ENCODE results near the gene CHD6. TPM values are rescaled to one million over a fixed set of nuclear protein-coding genes. Genes with fewer than 3 reads are reported as not detected.
"Not testable (repeated sequence)": the region's sequence is repeated elsewhere in the genome, so short reads cannot be mapped to it uniquely, and the experiment has no call there.

CHD6 gene
- total and polyA plus RNA-seq, 7 donors, result 2.4 to 40.2 (median 29.9) TPM

DNA sequence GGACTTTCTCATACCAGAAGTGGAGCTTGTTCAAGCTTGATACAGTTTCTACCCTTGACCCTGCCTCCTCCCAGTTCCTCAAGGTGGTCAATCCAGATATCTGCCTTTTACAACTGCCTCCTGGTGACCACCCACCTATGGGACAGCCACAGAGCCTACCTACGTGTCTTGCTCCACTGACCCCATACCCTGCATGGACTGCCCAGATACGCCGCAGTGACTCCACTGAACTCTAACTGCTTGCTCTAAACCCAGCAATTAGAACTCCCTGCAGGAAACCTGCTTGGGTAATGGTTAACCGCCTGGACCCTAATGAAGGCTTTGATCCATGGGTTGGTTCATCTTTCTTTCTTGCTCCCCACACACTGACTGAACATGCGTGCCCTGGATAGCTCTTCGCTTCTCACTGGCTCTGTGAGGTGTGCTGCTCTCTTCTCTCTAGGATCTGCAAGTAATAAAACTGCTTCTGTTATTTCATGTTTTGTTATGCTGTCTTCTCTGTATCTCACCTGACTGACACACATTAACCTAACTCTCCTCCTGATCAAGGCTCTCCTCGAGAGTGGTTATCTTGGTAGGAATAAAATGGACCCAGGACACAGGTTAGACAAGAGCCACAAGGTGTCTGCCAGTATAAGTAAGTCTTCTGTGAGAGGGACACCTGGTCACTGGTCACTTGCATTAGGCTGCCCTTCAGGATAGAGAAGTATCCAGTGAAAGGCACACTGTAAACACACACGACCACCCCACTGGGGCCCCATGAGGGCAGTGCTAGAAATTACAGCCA lies 79.2 kb downstream of the CHD6 start:
- no peak overlapping the region for H3K4me3 ChIP-seq
- H3K27me3 ChIP-seq, result no peaks in the 10 kb centered on the region
- H3K27ac ChIP-seq, result no peak overlapping the region
- no peaks in the 10 kb centered on the region for H3K9me3 ChIP-seq
- no peak for DNase-seq
- H3K4me1 ChIP-seq, result no peaks in the 10 kb centered on the region
- WGBS, 2 donors, result 43 to 78% methylated on average over 8 of the region's 8 CpGs
- intact Hi-C loops (cut with DNase I), result no loop called here
- no peak for TF ChIP-seq EP300 (IDR thresholded peaks at IDR 0.05)
- TF ChIP-seq POLR2AphosphoS5 (IDR thresholded peaks at IDR 0.05), result no peak
- no peak for TF ChIP-seq POLR2A (IDR thresholded peaks at IDR 0.05)
- TF ChIP-seq, protein P1, sequence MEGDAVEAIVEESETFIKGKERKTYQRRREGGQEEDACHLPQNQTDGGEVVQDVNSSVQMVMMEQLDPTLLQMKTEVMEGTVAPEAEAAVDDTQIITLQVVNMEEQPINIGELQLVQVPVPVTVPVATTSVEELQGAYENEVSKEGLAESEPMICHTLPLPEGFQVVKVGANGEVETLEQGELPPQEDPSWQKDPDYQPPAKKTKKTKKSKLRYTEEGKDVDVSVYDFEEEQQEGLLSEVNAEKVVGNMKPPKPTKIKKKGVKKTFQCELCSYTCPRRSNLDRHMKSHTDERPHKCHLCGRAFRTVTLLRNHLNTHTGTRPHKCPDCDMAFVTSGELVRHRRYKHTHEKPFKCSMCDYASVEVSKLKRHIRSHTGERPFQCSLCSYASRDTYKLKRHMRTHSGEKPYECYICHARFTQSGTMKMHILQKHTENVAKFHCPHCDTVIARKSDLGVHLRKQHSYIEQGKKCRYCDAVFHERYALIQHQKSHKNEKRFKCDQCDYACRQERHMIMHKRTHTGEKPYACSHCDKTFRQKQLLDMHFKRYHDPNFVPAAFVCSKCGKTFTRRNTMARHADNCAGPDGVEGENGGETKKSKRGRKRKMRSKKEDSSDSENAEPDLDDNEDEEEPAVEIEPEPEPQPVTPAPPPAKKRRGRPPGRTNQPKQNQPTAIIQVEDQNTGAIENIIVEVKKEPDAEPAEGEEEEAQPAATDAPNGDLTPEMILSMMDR (IDR thresholded peaks at IDR 0.05), result no peak
- no peaks in the 10 kb centered on the region for H3K36me3 ChIP-seq

DNA sequence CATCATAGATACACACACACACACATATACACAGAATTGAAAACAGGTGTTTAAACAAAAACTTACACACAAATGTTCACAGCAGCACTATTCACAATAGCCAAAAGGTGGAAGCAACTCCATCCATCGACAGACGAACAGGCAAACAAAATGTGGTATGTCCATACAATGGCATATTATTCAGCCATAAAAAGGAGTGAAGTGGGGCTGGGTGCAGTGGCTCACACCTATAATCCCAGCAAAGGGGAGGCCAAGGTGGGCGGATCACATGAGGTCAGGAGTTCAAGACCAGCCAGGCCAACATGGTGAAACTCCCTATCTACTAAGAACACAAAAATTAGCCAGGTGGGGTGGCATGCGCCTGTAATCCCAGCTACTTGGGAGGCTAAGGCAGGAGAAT lies 80.3 kb downstream of the CHD6 start:
- intact Hi-C loops (cut with DNase I), result no loop called here
- Histone ChIP-seq H3K4me1 (no peaks in the 10 kb centered on the region), H3K9me3 (no peaks in the 10 kb centered on the region), H3K27me3 (no peaks in the 10 kb centered on the region), H3K27ac (no peak overlapping the region), H3K36me3 (peaks cover 0 to 4% (median 2%) of the 10 kb centered on the region in 4 donors), H3K4me3 (no peak overlapping the region)
- DNase-seq, result no peak
- 97 to 98% methylated on average over 4 of the region's 4 CpGs for WGBS, 2 donors
- TF ChIP-seq POLR2AphosphoS5 (IDR thresholded peaks at IDR 0.05), result no peak
- no peak for TF ChIP-seq EP300 (IDR thresholded peaks at IDR 0.05)
- TF ChIP-seq, protein P1 (IDR thresholded peaks at IDR 0.05), result no peak
- TF ChIP-seq POLR2A (IDR thresholded peaks at IDR 0.05), result no peak

DNA sequence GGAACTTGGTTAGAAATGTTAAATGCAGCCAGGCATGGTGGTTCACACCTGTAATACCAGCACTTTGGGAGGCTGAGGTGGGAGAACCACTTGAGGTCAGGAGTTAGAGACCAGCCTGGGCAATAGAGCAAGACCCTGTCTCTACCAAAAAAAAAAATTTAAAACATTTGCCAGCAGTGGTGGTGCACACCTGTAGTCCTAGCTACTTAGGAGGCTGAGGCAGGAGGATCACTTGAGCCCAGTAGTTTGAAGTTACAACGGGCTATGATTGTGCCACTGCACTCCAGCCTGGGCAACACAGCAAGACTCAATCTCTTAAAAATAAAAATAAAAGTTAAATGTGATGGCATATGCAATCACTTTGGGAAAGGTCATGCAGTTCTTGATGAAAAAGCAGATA lies 82.6 kb downstream of the CHD6 start:
- H3K9me3 ChIP-seq; intact Hi-C loops (cut with DNase I); H3K4me3 ChIP-seq; H3K4me1 ChIP-seq; H3K27me3 ChIP-seq; H3K27ac ChIP-seq; DNase-seq: not testable (repeated sequence)
- 98 to 100% methylated on average over 1 of the region's 1 CpG for WGBS, 2 donors
- H3K36me3 ChIP-seq, result peaks cover 0 to 18% (median 5%) of the 10 kb centered on the region in 4 donors

DNA sequence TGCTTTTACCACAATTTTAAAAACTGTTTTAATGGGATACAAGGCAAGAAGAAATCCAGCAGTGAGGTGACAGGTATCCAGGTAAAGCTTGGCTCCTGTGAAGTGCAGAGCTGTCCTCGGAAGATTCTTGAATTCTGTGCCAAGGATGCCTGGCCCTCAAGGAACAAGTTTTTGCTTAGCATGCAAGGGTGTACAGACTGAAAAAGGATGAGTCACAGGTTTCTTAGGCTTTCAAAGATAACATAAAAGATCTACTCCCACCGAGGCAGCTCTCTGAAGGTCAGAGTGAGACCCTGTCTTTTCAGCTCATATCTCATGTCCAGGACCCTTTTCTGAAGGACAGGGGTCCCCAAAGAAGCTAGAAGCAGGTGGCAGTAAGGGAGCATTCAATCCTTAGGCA lies 83.3 kb downstream of the CHD6 start:
- intact Hi-C loops (cut with DNase I), result no loop called here
- no peaks in the 10 kb centered on the region for H3K27me3 ChIP-seq
- H3K36me3 ChIP-seq, result peaks cover 0 to 18% (median 5%) of the 10 kb centered on the region in 4 donors
- H3K4me1 ChIP-seq, result no peaks in the 10 kb centered on the region
- no peaks in the 10 kb centered on the region for H3K9me3 ChIP-seq
- DNase-seq, result no peak
- H3K27ac ChIP-seq, result no peak overlapping the region
- no peak for TF ChIP-seq EP300 (IDR thresholded peaks at IDR 0.05)
- no peak for TF ChIP-seq POLR2AphosphoS5 (IDR thresholded peaks at IDR 0.05)
- TF ChIP-seq, protein P1 (IDR thresholded peaks at IDR 0.05), result no peak
- TF ChIP-seq POLR2A (IDR thresholded peaks at IDR 0.05), result no peak
- no peak overlapping the region for H3K4me3 ChIP-seq
- WGBS, 2 donors, result 86 to 91% methylated on average over 2 of the region's 2 CpGs

DNA sequence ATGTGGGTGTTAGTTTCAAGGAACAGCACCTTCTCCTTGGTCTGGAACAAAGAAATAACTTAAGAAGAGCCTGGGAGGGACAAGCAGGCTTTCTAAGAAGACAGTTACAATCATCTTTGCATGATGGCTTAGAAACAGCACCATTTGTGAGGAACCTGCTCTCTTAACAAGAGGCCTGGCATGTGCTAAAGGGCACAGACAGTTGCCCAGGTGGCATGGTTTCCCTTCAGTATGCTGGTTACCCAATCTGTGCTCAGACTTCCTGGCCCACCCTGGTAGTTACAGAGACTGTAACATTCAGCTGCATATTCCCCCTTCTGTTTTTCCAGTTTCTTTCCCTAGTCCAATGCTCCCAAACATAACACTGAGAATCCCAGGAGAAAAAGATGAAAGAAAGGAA lies 84.0 kb downstream of the CHD6 start:
- H3K4me1 ChIP-seq, result no peaks in the 10 kb centered on the region
- TF ChIP-seq, protein P1 (IDR thresholded peaks at IDR 0.05), result no peak
- TF ChIP-seq POLR2AphosphoS5 (IDR thresholded peaks at IDR 0.05), result no peak

More for the DNA sequence above, 84.0 kb downstream of the CHD6 start:
- Histone ChIP-seq H3K9me3 (no peaks in the 10 kb centered on the region), H3K36me3 (peaks cover 0 to 18% (median 5%) of the 10 kb centered on the region in 4 donors), H3K27ac (no peak overlapping the region), H3K4me3 (no peak overlapping the region), H3K27me3 (no peaks in the 10 kb centered on the region)
- no peak for DNase-seq
- intact Hi-C loops (cut with DNase I), result no loop called here

All from sigmoid colon (tissue), 7 donors.